Naive thymus-derived CD4-positive, alpha-beta T cell (primary cell): ENCODE measurements around the gene SRPK2. TPM values are rescaled to one million over a fixed set of nuclear protein-coding genes. Genes with fewer than 3 reads are reported as not detected.
"Not testable (repeated sequence)": the region's sequence is repeated elsewhere in the genome, so short reads cannot be mapped to it uniquely, and the experiment has no call there.

Source experiments
- ATAC-seq: fragments of 150-1000 bp; cut with Tn5 transposase; 2 replicates; pipeline ENCODE4 v1.10.0; 2021; ENCODE audit warnings: mild to moderate bottlenecking, moderate library complexity
- CTCF ChIA-PET: fragments of 350-600 bp; sonication (Branson Sonifier 250); formaldehyde crosslinking; loops from one replicate; lab custom pipeline; 2021; ENCODE audit warnings: antibody characterized with exemption; lab: Charles Lee
- POLR2A ChIA-PET: fragments of 350-600 bp; sonication (Branson Sonifier 250); formaldehyde crosslinking; loops from one replicate; lab custom pipeline; 2021; ENCODE audit warnings: antibody characterized with exemption, inconsistent platforms; lab: Charles Lee
- DNase-seq, 9 donors: peaks; one replicate each; pipeline versions ENCODE4 v3.0.0 to v3.0.0-alpha.2; 2020 to 2022; ENCODE audit warnings: mixed read lengths in 1 of 9
- H3K27ac ChIP-seq: one replicate; pipeline ENCODE4 v1.7.0; 2013; ENCODE audit warnings: mild to moderate bottlenecking, low read depth, low read length, moderate library complexity
- H3K27me3 ChIP-seq, 2 donors: one replicate each; pipeline ENCODE4 v1.7.0; 2013; ENCODE audit warnings: low read length in 2 of 2, mild to moderate bottlenecking in 2 of 2, moderate library complexity in 2 of 2; ENCODE audit not compliant: control insufficient read depth in 2 of 2, insufficient read depth in 2 of 2
- H3K36me3 ChIP-seq, 3 experiments: 1 replicate in 2 of 3; 2 replicates in 1 of 3; pipeline ENCODE4 v1.7.0; 2013; ENCODE audit warnings: low read length in 3 of 3, mild to moderate bottlenecking in 3 of 3, moderate library complexity in 1 of 3; ENCODE audit not compliant: insufficient read depth in 3 of 3, control insufficient read depth in 2 of 3
- H3K4me1 ChIP-seq, 2 donors: one replicate each; pipeline ENCODE4 v1.7.0; 2013; ENCODE audit warnings: low read length in 2 of 2, mild to moderate bottlenecking in 2 of 2, moderate library complexity in 1 of 2; ENCODE audit not compliant: control insufficient read depth in 2 of 2, insufficient read depth in 2 of 2
- H3K4me3 ChIP-seq: 2 replicates; pipeline ENCODE4 v1.7.0; 2013; ENCODE audit warnings: mild to moderate bottlenecking, low read length
- H3K9me3 ChIP-seq, 3 experiments: 1 replicate in 2 of 3; 2 replicates in 1 of 3; pipeline ENCODE4 v1.7.0; 2013; ENCODE audit warnings: low read length in 3 of 3; ENCODE audit not compliant: control insufficient read depth in 2 of 3
- H3K27ac Mint-ChIP-seq, 9 donors: one replicate each; pipeline ENCODE4 v1.8.0; 2020 to 2022; ENCODE audit warnings: mixed read lengths in 9 of 9, mild to moderate bottlenecking in 8 of 9, moderate library complexity in 5 of 9, inconsistent platforms in 2 of 9
- H3K27me3 Mint-ChIP-seq, 5 donors: one replicate each; pipeline ENCODE4 v1.8.0; 2021 to 2022; ENCODE audit warnings: mixed read lengths in 5 of 5, mild to moderate bottlenecking in 1 of 5
- H3K36me3 Mint-ChIP-seq, 5 donors: one replicate each; pipeline ENCODE4 v1.8.0; 2020 to 2022; ENCODE audit warnings: mixed read lengths in 5 of 5, mild to moderate bottlenecking in 3 of 5, inconsistent platforms in 1 of 5
- H3K4me1 Mint-ChIP-seq, 7 donors: one replicate each; pipeline ENCODE4 v1.8.0; 2020 to 2022; ENCODE audit warnings: mixed read lengths in 7 of 7, mild to moderate bottlenecking in 3 of 7, inconsistent platforms in 1 of 7
- H3K4me3 Mint-ChIP-seq, 10 donors: one replicate each; pipeline ENCODE4 v1.8.0; 2020 to 2022; ENCODE audit warnings: mild to moderate bottlenecking in 10 of 10, mixed read lengths in 10 of 10, moderate library complexity in 6 of 10, inconsistent platforms in 2 of 10
- H3K9me3 Mint-ChIP-seq, 11 donors: one replicate each; pipeline ENCODE4 v1.8.0; 2020 to 2022; ENCODE audit warnings: mixed read lengths in 11 of 11, mild to moderate bottlenecking in 4 of 11, inconsistent platforms in 1 of 11, moderate library complexity in 1 of 11
- intact Hi-C, 2 donors: fragments of 100-400 bp; cut with micrococcal nuclease; formaldehyde crosslinking; loops; one replicate each; pipeline ENCODE4 v1.15.1; 2023
- polyA plus RNA-seq, 2 donors: library from polyadenylated mRNA; unstranded; fragments of 300-500 nt; fragmentation: Illumina TruSeq; gene quantifications; one replicate each; pipeline ENCODE4 v1.2.3, GENCODE V29; 2021
- total RNA-seq, 6 experiments: library from RNA in 5 of 6; stranded (reverse) in 5 of 6; gene quantifications; 1 replicate in 5 of 6; 2 replicates in 1 of 6; pipeline ENCODE4 v1.2.3 and lab custom pipeline; 2021 to 2026

The SRPK2 gene
- total and polyA plus RNA-seq, 7 experiments from 2014 or later = 40.2 to 56.7 (median 46.8) TPM

GRCh38 chr7:105413887-105414437 lies 25.2 kb upstream of the SRPK2 start:
- no peaks in the 10 kb centered on the region for H3K9me3 Mint-ChIP-seq
- no peaks in the 10 kb centered on the region for H3K36me3 Mint-ChIP-seq
- H3K27me3 Mint-ChIP-seq = no peaks in the 10 kb centered on the region
- ChIA-PET CTCF (no interaction called here), POLR2A (no interaction called here)
- Histone ChIP-seq H3K4me1 (no peaks in the 10 kb centered on the region), H3K4me3 (no peak overlapping the region), H3K27me3 (no peaks in the 10 kb centered on the region), H3K36me3 (no peaks in the 10 kb centered on the region), H3K9me3 (no peaks in the 10 kb centered on the region), H3K27ac (no peak overlapping the region)
- intact Hi-C loops = no loop called here
- H3K4me1 Mint-ChIP-seq = peaks cover 0 to 9% (median 0%) of the 10 kb centered on the region in 7 donors
- ATAC-seq (no peak), DNase-seq (no peak)
- H3K4me3 Mint-ChIP-seq = no peak overlapping the region
- no peak overlapping the region for H3K27ac Mint-ChIP-seq

GRCh38 chr7:105410774-105411173 lies 22.1 kb upstream of the SRPK2 start:
- H3K36me3 Mint-ChIP-seq, ATAC-seq, H3K4me1 Mint-ChIP-seq, POLR2A ChIA-PET, H3K36me3 ChIP-seq, H3K9me3 Mint-ChIP-seq, H3K4me3 ChIP-seq, H3K9me3 ChIP-seq, H3K27ac ChIP-seq, H3K27me3 ChIP-seq, H3K27ac Mint-ChIP-seq, DNase-seq, CTCF ChIA-PET, intact Hi-C loops, H3K27me3 Mint-ChIP-seq, H3K4me3 Mint-ChIP-seq, H3K4me1 ChIP-seq: not testable (repeated sequence)

GRCh38 chr7:105409775-105410174 lies 21.1 kb upstream of the SRPK2 start:
- H3K4me1 Mint-ChIP-seq, H3K4me3 ChIP-seq, H3K4me3 Mint-ChIP-seq, H3K27me3 ChIP-seq, ATAC-seq, POLR2A ChIA-PET, DNase-seq, H3K4me1 ChIP-seq, H3K27ac ChIP-seq, H3K9me3 Mint-ChIP-seq, H3K9me3 ChIP-seq, H3K36me3 Mint-ChIP-seq, CTCF ChIA-PET, H3K27ac Mint-ChIP-seq, H3K36me3 ChIP-seq, intact Hi-C loops, H3K27me3 Mint-ChIP-seq: not testable (repeated sequence)

- no peak for ATAC-seq
- no peak for DNase-seq
- Mint-ChIP-seq H3K27me3 (no peaks in the 10 kb centered on the region), H3K27ac (no peak overlapping the region), H3K9me3 (peaks cover 0 to 2% (median 0%) of the 10 kb centered on the region in 11 donors), H3K36me3 (no peaks in the 10 kb centered on the region), H3K4me1 (no peaks in the 10 kb centered on the region), H3K4me3 (no peak overlapping the region)
- intact Hi-C loops = no loop called here
- ChIA-PET CTCF (no interaction called here), POLR2A (no interaction called here)
- Histone ChIP-seq H3K9me3 (no peaks in the 10 kb centered on the region), H3K27me3 (no peaks in the 10 kb centered on the region), H3K4me3 (no peak overlapping the region), H3K4me1 (no peaks in the 10 kb centered on the region), H3K36me3 (no peaks in the 10 kb centered on the region), H3K27ac (no peak overlapping the region)
Measured at GRCh38 chr7:105408791-105409410, 20.2 kb upstream of the SRPK2 start.

DNA sequence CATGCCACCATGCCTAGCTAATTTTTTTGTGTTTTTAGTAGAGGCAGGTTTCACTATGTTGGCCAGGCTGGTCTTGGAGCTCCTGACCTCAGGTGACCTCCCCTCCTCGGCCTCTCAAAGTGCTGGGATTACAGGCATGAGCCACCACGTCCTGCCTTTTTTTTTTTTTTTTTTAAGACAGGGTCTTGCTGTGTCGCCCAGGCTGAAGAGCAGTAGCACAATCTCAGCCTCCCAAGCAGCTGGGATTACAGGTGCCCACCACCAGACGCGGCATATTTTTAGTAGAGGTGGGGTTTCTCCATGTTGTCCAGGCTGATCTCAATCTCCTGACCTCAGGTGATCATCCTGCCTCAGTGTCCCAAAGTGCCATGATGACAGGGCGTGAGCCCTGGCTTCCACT lies 14.4 kb upstream of the SRPK2 start:
- DNase-seq (no peak), ATAC-seq (no peak)
- Histone ChIP-seq H3K4me3 (no peak overlapping the region), H3K4me1 (no peaks in the 10 kb centered on the region), H3K36me3 (no peaks in the 10 kb centered on the region), H3K27me3 (no peaks in the 10 kb centered on the region), H3K9me3 (no peaks in the 10 kb centered on the region), H3K27ac (no peak overlapping the region)
- H3K27me3 Mint-ChIP-seq = peaks cover 0 to 2% (median 0%) of the 10 kb centered on the region in 5 donors
- intact Hi-C loops = no loop called here
- H3K4me3 Mint-ChIP-seq = no peak overlapping the region
- H3K27ac Mint-ChIP-seq = no peak overlapping the region
- no peaks in the 10 kb centered on the region for H3K4me1 Mint-ChIP-seq
- ChIA-PET CTCF (no interaction called here), POLR2A (no interaction called here)
- peaks cover 0 to 3% (median 0%) of the 10 kb centered on the region in 11 donors for H3K9me3 Mint-ChIP-seq
- no peaks in the 10 kb centered on the region for H3K36me3 Mint-ChIP-seq

- Mint-ChIP-seq H3K36me3 (no peaks in the 10 kb centered on the region), H3K27me3 (peaks cover 0 to 2% (median 0%) of the 10 kb centered on the region in 5 donors), H3K27ac (no peak overlapping the region), H3K4me1 (no peaks in the 10 kb centered on the region), H3K9me3 (peaks cover 0 to 3% (median 0%) of the 10 kb centered on the region in 11 donors), H3K4me3 (no peak overlapping the region)
- Histone ChIP-seq H3K4me3 (no peak overlapping the region), H3K27ac (no peak overlapping the region), H3K27me3 (no peaks in the 10 kb centered on the region), H3K36me3 (no peaks in the 10 kb centered on the region), H3K4me1 (no peaks in the 10 kb centered on the region), H3K9me3 (no peaks in the 10 kb centered on the region)
- ChIA-PET POLR2A (no interaction called here), CTCF (interaction anchor here (1.7 kb wide), 1 partner anchor 23 kb away, joined by 4 read pairs; no protein-coding TSS in a partner anchor)
- no peak for DNase-seq
- no peak for ATAC-seq
- intact Hi-C loops = no loop called here
Measured at GRCh38 chr7:105402221-105403095, 13.7 kb upstream of the SRPK2 start.
